Testis (tissue), 2 donors: Measurements from ENCODE around the gene ANKRD33.

Source experiments
- POLR2A ChIP-seq: fragments of 450-650 bp; IDR thresholded peaks from one replicate; pipeline ENCODE4 v1.6.1; 2017; ENCODE audit warnings: antibody characterized with exemption, mild to moderate bottlenecking, moderate library complexity
- TF ChIP-seq, protein P1 (sequence below), 3 experiments: fragments of 450-650 bp in 2 of 3; fragments of 200-600 bp in 1 of 3; sonication (generic) in 1 of 3; IDR thresholded peaks; one replicate each; pipeline ENCODE4 v1.5.1; 2016 to 2019; ENCODE audit warnings: antibody characterized with exemption in 3 of 3, mild to moderate bottlenecking in 2 of 3, moderate library complexity in 1 of 3

DNA sequence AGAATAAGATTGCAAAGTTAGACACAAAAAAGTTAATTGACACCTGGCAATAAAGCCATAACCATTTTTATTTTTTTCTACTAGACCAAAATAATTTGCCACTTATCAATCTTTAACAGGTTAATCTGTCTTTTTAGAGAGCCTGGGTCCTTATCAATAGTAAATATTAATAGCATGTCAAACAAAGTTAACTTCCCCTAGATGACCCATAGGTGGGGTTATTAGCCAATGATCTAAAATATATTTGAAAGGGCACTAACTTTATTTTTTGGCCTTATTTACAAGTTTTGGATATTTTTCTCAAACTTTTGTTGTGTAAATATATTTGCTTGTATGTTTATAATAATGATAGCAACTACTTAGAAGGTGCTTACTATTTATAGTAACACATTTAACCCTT lies 3.9 kb downstream of the ANKRD33 start:
- TF ChIP-seq, protein P1, sequence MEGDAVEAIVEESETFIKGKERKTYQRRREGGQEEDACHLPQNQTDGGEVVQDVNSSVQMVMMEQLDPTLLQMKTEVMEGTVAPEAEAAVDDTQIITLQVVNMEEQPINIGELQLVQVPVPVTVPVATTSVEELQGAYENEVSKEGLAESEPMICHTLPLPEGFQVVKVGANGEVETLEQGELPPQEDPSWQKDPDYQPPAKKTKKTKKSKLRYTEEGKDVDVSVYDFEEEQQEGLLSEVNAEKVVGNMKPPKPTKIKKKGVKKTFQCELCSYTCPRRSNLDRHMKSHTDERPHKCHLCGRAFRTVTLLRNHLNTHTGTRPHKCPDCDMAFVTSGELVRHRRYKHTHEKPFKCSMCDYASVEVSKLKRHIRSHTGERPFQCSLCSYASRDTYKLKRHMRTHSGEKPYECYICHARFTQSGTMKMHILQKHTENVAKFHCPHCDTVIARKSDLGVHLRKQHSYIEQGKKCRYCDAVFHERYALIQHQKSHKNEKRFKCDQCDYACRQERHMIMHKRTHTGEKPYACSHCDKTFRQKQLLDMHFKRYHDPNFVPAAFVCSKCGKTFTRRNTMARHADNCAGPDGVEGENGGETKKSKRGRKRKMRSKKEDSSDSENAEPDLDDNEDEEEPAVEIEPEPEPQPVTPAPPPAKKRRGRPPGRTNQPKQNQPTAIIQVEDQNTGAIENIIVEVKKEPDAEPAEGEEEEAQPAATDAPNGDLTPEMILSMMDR (IDR thresholded peaks at IDR 0.05): peak in 2 of 3 experiments; percentile 32 to 35
- TF ChIP-seq POLR2A: no peak
